NT2/D1 (cell line): ENCODE results near the gene TMED8.

Source experiments
- YY1 ChIP-seq: IDR thresholded peaks from 2 replicates; pipeline ENCODE4 v1.6.1; 2011; ENCODE audit not compliant: insufficient read length, insufficient read depth
- ZNF274 ChIP-seq: IDR thresholded peaks from 2 replicates; pipeline ENCODE4 v1.6.1; 2011; ENCODE audit warnings: mild to moderate bottlenecking, low read depth, low read length

- no peak for TF ChIP-seq ZNF274
- no peak for TF ChIP-seq YY1
Observed at GRCh38 chr14:77359626-77360025, 17.3 kb downstream of the TMED8 start.
